ENCODE data around the gene CSMD2. TPM values are rescaled to one million over a fixed set of nuclear protein-coding genes. Genes with fewer than 3 reads are reported as not detected.
"Not testable (repeated sequence)": the region's sequence is repeated elsewhere in the genome, so short reads cannot be mapped to it uniquely, and the experiment has no call there.

The CSMD2 gene
- total and polyA plus RNA-seq, 8 donors: 0.20 to 0.81 (median 0.47) TPM

DNA sequence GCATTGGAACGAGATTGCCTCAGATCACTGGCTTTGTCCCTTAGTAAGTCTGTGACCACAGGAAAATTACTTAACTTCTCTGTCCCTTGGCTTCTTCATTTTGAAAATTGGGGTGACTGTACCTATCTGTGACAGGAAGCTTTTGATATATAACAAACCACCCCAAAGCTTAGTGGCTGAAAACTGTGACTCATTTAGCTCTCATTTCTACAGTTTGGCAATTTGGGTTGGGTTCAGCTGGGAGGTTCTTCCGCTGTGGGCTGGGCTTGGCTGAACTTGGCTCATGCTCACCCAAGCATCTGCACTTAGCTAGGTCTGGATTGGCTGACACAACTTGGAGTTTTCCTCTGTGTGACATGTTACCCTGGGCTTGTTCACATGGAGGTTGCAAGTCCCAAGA is 25.7 kb upstream of the CSMD2 start:
- no peak overlapping the region for H3K27ac ChIP-seq
- H3K27me3 ChIP-seq: peaks cover 0 to 20% of the 10 kb centered on the region in 2 donors
- H3K9me3 ChIP-seq: peaks cover 0 to 15% of the 10 kb centered on the region in 2 donors
- intact Hi-C loops (cut with DNase I): no loop called here
- H3K4me1 ChIP-seq: no peaks in the 10 kb centered on the region
- DNase-seq (no peak), ATAC-seq (no peak)
- no peak overlapping the region for H3K4me3 ChIP-seq
- TF ChIP-seq, protein P1, sequence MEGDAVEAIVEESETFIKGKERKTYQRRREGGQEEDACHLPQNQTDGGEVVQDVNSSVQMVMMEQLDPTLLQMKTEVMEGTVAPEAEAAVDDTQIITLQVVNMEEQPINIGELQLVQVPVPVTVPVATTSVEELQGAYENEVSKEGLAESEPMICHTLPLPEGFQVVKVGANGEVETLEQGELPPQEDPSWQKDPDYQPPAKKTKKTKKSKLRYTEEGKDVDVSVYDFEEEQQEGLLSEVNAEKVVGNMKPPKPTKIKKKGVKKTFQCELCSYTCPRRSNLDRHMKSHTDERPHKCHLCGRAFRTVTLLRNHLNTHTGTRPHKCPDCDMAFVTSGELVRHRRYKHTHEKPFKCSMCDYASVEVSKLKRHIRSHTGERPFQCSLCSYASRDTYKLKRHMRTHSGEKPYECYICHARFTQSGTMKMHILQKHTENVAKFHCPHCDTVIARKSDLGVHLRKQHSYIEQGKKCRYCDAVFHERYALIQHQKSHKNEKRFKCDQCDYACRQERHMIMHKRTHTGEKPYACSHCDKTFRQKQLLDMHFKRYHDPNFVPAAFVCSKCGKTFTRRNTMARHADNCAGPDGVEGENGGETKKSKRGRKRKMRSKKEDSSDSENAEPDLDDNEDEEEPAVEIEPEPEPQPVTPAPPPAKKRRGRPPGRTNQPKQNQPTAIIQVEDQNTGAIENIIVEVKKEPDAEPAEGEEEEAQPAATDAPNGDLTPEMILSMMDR (IDR thresholded peaks at IDR 0.05): no peak
- no peaks in the 10 kb centered on the region for H3K36me3 ChIP-seq

DNA sequence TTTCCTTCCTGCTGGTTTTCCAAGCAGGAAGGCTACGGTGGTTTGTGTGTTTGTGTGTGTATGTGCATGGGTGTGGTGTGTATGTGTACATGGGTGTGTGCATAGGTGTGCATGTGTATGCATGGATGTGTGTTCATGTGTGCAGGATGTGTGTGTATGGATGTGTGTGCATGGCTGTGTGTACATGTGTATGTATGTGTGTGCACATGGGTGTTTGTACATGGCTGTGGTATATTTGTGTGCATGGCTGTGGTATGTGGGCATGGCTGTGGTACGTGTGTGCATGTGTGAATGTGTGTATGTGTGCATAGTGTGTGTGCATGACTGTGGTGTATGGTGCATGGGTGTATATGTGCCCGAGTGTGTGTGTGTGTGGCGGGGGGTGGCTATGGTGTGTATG is 24.0 kb upstream of the CSMD2 start:
- Histone ChIP-seq H3K4me1 (no peaks in the 10 kb centered on the region), H3K9me3 (peaks cover 0 to 15% of the 10 kb centered on the region in 2 donors), H3K27me3 (peaks cover 0 to 28% of the 10 kb centered on the region in 2 donors), H3K4me3 (no peak overlapping the region), H3K36me3 (no peaks in the 10 kb centered on the region), H3K27ac (no peak overlapping the region)
- ATAC-seq (no peak), DNase-seq (no peak)
- TF ChIP-seq, protein P1 (IDR thresholded peaks at IDR 0.05): no peak
- intact Hi-C loops (cut with DNase I): no loop called here

DNA sequence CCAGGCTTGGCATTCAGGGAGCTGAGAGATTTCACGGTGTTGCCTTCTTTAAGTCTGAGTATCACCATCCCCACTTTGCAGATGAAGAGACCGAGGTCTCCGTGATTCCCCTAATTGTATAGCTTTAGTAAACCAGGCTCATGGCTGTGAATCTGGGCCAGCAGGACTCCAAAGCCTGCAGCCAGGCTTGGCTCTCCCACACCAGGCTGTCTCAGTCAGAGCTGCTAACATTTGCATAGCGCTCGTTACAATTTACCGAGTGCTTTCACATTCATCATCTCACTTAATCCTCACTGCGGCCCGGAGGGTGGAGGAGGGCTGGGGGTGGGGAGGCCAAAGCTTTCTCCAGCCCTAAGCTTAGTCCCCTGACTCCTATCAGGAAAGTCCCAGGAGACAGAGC is 23.4 kb upstream of the CSMD2 start:
- TF ChIP-seq, protein P1 (IDR thresholded peaks at IDR 0.05): no peak
- ATAC-seq (no peak), DNase-seq (no peak)
- H3K4me1 ChIP-seq: no peaks in the 10 kb centered on the region
- peaks cover 0 to 28% of the 10 kb centered on the region in 2 donors for H3K27me3 ChIP-seq
- H3K4me3 ChIP-seq: no peak overlapping the region
- no peak overlapping the region for H3K27ac ChIP-seq
- peaks cover 0 to 15% of the 10 kb centered on the region in 2 donors for H3K9me3 ChIP-seq
- intact Hi-C loops (cut with DNase I): no loop called here
- H3K36me3 ChIP-seq: no peaks in the 10 kb centered on the region

DNA sequence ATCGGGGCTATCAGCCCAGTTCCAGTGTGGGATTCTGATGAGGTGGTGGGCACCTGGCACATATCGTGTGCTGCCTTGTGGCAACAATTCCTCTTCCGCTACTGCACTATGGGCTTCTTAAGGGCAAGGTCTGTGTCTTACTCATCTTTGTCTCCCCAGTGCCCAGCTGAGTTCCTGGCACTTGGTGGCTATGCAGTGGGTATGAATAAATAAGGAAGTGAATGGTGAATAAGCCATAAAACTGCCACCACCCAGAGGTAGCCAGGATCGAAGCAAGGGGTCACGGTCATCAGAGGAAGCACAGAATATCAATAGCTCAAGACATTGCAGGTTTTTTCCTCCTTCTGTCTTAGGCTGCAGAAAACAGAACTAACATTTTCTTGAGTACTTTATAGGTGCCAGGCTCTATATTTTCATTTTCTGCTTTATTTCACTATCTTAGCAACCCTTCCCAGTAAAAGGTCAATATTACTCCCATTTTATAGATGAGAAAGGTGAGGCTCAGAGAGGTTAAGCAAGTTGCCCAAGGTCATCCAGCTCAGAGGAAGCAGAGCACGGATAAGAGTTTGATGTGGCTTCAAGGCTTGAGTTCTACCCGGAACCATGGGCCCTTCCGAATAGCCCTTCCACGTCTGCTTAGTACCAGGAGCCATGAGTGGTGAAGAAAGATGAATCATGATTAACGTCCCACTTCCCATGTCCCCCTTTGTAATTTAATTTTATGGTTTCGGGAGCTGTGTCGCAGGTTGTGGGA is 21.9 kb upstream of the CSMD2 start:
- TF ChIP-seq, protein P1 (IDR thresholded peaks at IDR 0.05): no peak
- no peak overlapping the region for H3K27ac ChIP-seq
- intact Hi-C loops (cut with DNase I): no loop called here
- no peaks in the 10 kb centered on the region for H3K36me3 ChIP-seq
- H3K4me3 ChIP-seq: no peak overlapping the region
- no peak for ATAC-seq
- H3K9me3 ChIP-seq: peaks cover 0 to 15% of the 10 kb centered on the region in 2 donors
- DNase-seq: no peak
- peaks cover 0 to 28% of the 10 kb centered on the region in 2 donors for H3K27me3 ChIP-seq
- H3K4me1 ChIP-seq: no peaks in the 10 kb centered on the region

DNA sequence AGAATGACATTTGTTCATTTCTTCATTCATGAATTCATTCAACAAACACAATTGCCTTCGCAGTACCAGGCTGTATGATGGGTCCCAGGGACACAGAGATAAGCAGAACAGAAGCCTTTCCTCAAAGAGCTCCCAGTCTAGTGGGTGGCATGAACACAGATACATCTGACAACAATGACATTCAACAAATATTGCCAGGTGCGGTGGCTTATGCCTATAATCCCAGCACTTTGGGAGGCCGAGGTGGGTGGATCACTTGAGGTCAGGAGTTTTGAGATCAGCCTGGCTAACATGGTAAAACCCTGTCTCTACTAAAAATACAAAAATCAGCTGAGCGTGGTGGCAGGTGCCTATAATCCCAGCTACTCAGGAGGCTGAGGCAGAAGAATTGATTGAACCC is 18.4 kb upstream of the CSMD2 start:
- intact Hi-C loops (cut with DNase I); H3K4me3 ChIP-seq; H3K9me3 ChIP-seq; H3K27ac ChIP-seq; ATAC-seq; DNase-seq; H3K4me1 ChIP-seq; H3K36me3 ChIP-seq: not testable (repeated sequence)
- peaks cover 6 to 40% of the 10 kb centered on the region in 2 donors for H3K27me3 ChIP-seq

DNA sequence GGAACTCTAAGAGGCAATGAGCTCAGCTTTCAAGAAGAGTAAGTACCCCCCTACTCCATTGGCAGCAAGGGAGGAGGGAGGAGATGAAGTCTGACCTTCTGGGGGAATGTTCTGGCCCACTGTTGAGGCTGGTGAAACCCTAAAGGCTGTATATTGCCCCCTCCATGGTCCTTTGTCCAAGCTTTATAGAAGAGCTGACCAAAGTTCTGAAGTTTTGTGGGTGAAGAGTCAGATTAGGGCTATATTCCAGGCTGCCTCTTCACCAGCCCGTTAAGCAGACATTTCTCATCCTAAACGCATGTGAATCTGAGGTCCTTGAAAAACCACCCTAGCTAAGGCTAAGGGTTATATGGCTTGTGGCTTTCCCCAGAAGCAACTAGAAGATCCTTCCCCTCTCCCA is 13.0 kb upstream of the CSMD2 start:
- no peaks in the 10 kb centered on the region for H3K36me3 ChIP-seq
- H3K27ac ChIP-seq: no peak overlapping the region
- no peaks in the 10 kb centered on the region for H3K9me3 ChIP-seq
- no peak overlapping the region for H3K4me3 ChIP-seq
- intact Hi-C loops (cut with DNase I): no loop called here
- peaks cover 30 to 75% of the 10 kb centered on the region in 2 donors for H3K27me3 ChIP-seq
- TF ChIP-seq, protein P1 (IDR thresholded peaks at IDR 0.05): no peak
- DNase-seq (no peak), ATAC-seq (no peak)
- no peaks in the 10 kb centered on the region for H3K4me1 ChIP-seq
